Amniotic stem cell (primary cell): Measurements from ENCODE around the gene EHHADH.

Source experiments
- DNase-seq: peaks from one replicate; lab custom pipeline; 2025; lab: John Stamatoyannopoulos, UW

EHHADH gene

DNA sequence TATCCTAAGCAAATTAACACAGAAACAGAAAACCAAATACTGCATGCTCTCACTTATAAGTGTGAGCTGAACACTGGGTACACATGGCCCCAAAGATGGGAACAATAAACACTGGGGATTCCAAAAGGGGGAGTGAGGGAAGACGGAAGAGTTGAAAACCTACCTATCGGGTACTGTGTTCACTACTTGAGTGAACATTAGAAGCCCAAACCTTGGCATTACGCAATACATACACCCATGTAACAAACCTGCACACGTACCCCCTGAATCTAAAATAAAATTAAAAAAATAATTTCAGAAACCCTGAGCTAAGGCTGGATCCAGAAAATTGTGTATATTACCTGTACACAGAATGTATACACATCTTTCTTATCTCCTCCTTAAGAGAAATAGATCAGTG lies 58.2 kb downstream of the EHHADH start:
- DNase-seq: no peak

DNA sequence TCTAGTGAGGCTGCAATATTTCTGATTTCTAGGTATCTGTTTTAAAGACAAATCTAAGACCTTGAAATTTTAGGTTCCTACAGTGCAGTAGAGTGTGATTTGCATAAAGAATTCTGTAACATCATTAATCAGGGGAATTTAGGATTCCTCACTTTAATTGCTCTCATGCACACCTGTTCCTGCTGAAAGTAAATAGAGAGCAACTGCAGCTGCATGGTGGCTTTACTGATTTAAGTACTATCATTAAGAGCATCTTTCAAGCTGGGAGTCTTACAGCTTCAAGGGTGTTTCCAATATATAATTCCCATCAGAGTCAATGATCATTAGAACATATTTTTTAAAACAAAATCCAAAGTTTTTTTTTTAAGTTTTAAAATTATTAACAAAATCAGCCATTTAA lies 65.0 kb downstream of the EHHADH start:
- no peak for DNase-seq

DNA sequence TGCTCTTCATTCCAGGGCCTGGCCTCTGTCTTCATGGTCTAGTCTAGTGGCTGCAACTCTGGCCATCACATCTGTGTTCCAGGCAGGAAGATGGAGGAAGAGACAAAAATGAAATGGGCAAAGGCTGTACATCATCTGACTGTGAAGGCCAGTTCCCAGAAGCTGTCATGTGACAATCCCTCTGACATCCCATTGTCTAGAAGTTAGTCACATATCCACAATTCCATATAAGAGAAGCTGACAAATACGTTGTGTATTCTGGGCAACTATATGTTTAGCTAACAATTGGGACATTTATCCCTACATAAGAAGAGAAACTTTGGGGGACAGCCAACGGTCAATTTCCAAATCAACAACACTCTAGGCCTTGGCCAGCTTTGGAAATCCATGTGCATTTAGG lies 66.5 kb downstream of the EHHADH start:
- no peak for DNase-seq

DNA sequence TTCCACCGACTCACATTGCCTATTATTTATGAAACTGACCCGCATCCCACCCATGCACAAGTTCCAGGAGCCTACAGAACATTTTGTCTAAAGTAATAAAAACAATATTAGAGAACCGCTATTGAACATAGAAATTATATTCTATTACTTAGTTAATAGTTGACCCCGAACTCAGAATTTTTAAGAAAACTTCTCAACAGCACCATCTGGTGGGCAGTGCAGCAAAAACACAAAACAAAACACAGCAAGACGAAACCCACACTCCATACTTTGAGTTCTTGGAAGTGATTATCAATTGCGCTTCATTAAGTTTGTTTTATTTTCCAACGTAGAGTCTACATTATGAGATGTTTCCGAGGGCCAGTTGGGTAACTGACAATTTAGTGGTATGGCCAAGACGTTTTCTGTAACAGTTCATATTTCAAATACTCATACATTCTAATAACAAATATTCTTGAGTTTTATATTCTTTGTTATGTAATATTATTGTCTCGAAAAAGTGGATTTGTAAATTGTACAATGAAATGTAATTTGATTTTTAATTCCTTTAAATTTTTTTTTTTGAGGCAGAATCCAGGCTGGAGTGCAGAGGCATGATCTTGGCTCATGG lies 77.0 kb downstream of the EHHADH start:
- DNase-seq: peak; percentile 13

DNA sequence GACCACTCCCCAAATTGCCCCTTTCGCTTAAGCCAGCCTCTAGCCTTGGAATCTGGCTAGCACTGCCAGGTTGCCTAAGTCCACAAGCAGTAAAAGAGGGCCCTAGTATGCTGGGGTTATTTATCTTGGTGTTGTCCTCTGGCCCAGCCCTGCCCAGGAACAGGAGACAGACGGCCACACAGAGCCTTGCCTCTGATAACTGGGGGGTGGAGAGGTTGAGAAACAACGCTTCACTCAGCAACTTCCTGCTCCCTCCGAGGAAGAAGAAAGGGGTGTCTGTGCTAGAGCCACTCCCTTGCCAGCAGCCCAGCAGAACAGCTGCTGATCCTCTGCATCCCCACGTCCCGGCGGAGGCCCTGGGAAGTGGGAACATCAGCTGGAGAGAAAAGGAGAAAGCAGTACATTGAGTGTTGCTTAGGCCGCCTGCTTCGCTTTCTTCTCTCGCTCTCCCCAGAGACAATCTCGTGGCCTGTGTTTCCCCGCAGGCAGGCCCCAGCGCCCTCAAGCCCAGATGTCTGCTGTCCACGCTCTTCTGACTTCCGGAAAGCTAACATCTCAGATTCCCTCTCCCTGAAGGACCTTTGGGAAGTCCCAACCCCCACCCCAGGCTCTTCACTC lies 78.4 kb downstream of the EHHADH start:
- no peak for DNase-seq

DNA sequence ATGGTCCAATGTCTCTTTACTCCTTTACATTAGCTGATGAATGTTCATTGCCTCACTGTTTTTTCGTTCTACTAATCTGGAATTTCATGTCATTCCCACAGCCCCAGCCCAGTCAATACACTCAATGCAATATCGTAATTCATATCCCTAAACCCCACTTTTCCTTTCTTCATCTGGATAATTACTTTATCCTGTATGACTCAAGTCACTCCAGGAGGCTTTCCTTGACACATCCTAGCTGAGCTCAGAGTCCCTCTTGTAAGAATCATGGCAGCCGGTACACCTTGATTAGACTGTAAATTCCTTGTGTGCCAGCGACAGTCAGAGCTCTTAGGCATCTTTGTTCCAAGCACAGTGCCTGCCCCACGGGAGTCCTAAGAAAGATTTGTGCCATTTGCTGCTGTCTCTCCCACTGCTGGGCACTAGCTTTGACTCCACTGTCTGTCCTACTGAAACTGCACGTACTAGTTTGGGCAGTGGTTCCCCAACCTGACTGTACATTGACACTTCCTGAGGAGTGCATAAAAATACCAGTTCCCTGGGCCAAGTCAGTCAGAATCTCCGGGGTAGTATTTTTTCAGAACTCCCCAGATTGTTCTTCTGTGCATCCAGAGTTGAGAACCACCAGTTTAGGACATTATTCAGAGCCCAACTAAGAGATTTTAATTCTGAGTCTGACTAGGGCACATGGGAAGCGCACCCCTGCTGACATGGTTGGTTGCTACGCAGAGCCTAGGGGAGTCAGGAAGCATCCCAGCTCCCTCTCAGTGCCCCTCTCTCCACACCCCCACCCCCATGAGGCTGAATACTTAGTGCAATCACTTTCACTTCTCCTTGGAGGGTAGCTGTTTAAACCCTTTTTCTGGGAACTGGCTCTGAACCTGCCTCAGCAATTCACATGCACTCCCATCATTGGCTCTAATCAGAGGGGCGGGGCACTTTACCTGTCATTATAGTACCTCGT lies 81.5 kb downstream of the EHHADH start:
- no peak for DNase-seq

DNA sequence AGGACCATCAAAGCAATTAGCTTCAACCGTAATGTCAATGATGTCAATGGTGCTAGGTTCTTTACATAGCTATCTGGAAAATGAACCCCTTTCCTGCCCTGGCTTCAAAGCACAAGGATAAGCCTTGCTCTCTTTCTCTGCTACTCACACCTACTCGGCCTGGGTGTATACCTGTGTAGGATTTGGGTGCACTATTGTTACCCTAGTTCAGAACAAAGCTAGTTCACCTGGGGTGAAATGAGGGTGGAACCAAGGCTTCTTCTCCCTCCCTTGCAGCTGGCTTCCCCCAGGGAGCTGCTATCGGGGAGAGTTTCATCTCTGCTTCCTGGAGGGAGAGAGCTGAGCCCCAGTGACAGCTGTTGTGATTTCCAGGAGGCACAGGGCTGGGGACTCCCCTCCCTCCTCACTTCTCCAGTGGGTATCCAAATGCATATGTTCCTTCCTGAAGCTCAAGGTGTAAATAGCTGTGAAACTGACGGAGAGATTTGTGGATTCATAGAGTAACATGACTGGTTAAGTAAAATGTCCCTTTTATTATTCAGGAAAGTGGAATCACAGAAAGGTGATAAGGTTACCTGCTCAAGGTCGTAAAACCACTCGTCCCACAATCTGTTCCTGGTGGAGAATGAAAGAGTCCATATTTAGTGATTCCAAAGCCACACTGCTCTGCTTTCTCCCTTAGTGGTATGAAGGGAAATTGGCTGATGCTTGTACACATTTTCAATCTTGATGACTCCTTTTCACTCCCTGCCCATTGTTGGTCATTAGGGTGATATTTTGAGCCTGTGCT lies 89.2 kb downstream of the EHHADH start:
- no peak for DNase-seq

DNA sequence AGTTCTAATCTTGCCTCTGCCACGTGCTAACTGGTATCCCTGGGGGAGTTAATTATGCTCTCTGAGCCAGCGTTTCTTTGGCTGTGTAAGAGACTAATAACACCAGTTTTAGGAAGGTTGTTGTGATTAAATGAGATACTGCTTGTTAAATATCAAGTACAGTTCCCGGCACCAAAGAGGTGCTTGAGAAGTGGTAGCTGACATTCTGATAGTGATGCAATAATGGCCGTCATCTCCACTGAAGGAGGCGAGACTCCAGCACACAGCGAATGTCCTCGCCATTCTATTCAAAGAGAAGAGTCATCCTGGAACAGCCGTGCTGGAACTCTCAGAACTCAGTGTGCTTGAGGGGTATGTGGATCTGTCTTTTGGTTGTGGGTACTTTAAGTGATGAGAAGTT lies 91.2 kb downstream of the EHHADH start:
- DNase-seq: no peak

DNA sequence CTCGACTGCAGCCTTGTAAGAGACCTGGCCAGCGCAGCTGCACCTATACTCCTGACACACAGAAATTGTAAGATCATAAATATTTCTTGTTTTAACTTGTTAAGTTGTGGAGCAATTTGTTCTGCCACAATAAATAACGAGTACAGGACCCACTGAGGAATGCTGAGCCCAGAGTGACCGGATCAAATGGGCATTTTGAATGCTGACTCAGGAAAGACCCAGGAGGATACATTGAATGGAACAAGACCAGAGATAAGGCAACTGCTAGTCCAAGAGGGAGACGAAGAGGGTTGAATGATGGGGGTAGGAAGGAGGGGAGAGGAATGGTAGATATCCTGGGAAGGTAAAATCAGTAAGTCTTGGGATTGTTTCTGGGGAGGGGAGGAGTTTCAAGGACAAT lies 92.1 kb downstream of the EHHADH start:
- DNase-seq: no peak

DNA sequence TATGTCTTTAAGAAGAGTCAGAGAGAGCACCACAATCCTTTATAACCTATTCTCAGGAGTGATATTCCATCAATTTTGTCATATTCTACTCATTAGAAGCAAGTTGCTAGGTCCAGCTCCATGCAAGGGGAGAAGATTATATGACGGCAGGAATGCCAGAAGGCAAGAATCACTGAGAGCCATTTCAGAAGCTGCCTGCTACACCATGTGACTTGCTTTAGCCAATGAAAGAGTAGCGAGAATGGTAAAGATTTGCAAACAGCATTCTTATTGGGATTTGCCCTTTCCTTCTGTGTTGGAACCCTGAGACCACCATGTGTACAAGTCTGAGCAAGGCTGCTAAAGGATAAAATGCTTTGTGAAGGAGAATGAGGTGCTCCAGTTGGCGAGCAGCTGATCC lies 96.5 kb downstream of the EHHADH start:
- no peak for DNase-seq

DNA sequence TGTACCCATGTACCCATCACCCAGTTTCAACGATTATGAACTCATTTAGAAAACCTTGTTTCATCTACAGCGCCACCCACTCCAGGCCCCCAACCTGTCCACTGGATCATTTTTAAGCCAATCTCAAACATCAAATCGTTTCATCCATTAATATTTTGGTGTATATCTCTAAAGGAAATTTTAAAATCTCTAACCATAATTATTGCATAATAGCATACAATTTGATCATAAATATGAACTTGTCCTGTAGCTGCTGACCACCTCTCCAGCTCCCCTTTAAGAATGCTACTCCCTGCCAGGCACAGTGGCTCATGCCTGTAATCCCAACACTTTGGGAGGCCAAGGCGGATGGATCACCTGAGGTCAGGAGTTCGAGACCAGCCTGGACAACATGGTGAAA lies 98.2 kb downstream of the EHHADH start:
- DNase-seq: no peak

DNA sequence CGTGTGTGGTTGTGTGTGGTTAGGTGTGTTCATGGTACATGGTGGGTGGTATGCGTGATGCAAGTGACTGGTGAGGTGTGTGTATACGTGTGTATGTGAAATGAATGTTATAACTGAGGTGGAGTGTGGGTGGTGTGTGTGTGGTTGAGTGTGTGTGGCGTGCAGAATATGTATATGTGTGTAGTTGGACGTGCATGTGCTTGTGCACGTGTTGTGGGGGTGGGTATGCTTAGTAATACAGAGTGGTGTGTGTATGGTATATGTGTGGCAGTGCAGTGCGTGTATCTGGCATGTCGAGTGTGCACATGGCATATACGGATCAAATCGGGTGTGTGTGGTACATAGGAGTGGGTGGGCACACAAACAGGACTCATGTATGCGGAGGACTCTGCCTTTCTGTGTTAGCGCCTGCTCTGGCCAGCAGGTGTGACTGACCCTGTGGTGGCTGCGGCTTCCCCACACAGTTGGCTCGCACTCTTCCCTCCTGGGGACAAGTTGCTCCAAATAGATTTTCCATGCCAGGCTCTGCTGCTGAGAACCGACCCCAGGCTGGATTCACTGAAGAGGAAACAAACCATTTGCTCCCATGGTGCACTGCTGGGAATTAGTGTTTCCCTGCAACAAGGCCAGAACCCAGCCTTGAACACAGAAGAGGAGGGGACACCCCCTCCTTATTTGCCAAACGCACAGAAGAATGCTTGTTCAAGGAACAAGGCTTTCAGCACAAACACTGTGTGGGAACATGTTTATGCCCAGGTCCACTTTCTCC lies 99.8 kb downstream of the EHHADH start:
- DNase-seq: no peak

DNA sequence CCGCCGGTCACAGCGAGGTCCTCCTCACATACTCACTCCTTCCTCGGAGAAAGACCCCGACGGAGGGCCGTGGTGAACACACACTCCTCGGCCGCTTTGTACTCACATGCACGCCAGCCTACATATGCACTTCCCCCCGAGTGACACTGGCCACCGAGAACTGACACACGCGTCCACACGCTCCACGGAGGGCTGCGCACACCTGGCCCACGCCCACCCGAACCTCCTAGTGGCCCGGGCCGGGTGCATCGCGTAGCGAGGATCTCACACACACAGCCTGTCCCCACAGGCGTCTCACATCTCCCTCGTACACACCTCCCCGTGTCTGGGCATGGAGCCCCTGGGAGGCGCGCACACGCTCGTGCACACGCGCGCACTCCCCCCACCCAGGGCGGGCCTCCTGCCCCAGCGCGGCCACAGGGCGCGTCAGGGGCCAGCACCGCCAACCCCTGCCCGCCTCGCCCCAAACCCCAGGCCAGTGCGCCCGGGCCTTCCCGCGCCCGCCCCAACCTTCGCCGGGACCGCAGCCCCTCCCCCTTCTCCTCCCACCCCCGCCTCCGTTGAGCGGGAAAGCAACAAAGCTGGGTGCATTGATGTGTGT lies 100.6 kb downstream of the EHHADH start:
- no peak for DNase-seq

DNA sequence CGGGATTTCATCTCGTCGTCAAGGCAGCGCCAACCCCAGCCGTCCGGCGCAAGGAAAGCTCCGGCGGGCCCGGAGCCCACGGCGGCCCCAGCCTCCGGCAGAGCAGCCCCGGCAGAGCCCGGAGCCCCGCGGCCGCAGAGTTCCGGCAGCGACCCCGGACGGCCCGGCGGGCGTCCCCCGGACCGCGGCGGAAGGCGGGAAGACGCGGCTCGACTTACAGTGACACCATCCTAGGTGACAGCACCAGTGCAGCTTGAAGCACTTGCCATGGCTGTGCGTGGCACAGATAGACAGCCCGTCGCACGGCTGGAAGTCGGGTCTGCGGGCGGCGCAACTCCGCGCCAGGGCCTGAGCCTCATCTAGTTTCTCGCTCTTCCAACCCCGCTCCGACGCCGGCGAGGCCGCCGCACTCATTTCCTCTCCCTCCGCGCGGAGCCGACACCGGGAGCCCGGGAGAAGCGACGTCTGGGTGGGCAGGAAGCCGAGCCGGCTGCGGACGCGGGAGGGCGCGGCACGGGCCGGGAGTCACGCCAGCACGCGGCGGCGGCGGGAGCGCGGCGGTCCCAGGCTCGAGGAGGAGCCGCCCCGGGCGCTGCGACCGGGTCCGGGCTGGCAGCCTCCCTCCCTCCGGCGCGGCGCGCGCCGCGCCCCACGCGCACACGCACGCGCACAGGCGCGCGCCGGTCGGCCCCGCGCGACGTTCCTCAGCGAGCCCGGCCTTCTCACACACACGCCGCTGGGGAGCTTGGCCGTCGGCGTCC lies 101.3 kb downstream of the EHHADH start, which contains the start of gene C3orf70:
Gene C3orf70, minus strand, starts transcription at position 651 of the 761 bp plus-strand sequence. Its CDS starts 237 bp downstream, at position 414.
- DNase-seq: peak; percentile 10

DNA sequence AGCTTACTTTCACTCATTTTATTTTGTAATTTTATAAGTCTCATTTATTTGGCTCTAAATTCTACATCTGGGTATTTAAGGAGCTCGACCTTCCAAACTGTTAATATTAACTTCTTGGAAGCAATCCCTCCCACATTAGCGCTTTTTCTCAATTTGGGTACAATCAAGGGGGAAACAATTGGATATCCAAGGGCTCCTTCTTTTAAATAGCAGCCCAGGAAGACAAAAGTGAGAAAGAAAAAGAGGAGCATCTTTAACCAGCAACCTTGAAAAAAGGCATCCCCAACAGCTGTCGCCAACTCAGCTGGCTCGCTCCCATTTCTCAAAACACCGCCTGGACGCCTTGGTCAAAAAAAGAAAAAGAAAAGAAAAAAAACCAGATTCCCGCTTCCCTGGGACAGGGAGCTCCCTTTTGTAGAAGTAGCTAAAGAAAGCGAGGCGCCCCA lies 101.9 kb downstream of the EHHADH start:
- DNase-seq: no peak

DNA sequence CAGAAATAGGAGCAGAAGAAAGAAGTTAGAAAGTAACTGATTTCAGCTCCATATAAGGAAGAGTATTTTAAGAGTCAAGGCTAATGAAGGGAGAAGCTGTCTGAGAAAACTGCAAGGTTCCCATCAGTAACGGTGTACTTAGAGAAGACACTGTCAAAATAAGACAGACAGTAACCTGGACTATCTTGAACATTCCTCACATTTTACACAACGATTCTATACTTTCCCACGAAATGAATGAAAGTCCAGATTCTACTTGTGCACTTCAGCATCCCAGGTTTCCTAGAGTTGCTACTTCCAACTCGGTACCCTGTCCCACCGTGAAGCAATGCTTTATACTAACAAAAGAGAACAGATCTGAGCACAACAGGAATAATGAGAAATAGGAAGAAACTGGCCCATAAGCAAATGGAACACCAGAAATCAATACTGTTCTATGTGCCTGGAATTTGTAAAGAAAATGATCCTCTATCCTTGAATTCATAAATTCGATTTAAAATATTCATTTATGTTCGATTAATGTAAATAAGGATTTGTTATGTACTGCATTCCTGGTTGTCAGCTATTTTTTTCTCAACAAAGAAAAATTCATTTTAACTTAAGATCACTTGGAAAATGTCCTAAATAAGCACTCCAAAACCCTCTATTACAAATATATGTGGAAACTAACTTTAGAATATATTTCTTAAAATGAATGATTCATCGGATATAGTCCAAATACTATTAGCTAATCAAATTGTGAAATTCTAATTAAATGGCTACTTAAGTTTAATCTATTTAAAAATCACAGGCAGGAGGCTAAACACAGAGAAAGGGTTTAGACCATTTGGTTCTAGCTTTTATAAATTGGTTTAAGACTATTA lies 102.5 kb downstream of the EHHADH start:
- no peak for DNase-seq

DNA sequence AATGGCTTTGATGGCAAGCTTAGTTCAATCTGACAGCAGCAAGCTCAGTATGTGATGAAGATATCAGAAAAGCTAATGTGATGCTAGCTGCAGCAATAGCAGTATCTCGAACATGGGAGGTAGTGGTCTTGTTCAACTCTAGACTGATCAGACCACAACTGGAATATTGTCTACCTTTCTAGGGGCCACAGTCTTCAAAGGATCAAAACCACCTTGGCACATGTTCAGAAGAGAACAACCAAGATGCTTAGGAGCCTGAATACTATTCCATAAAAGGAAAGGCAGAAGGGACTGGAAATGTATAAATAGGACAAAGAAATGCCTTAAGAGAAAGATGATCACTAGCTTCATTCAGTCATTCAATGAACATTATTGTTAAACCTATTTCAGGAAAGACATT lies 103.3 kb downstream of the EHHADH start:
- no peak for DNase-seq

DNA sequence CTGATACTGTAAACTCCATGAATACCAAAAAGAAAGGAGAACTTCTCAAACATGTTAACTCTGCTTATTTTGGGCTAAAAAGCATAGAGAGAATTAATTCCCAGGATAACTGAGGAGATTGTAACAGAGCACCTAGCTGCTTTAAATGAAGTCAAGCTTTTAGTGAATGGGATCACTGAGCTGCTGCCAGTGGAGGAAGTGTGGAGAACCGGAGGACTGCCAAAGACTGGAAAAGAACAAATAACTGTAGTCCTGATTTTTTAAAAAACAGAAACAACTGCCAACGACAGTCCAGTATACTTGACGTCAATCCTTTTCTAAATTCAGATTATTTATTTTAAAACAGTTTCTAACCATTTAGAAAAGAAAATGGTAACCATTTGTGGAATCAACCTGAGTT lies 104.3 kb downstream of the EHHADH start:
- DNase-seq: no peak

DNA sequence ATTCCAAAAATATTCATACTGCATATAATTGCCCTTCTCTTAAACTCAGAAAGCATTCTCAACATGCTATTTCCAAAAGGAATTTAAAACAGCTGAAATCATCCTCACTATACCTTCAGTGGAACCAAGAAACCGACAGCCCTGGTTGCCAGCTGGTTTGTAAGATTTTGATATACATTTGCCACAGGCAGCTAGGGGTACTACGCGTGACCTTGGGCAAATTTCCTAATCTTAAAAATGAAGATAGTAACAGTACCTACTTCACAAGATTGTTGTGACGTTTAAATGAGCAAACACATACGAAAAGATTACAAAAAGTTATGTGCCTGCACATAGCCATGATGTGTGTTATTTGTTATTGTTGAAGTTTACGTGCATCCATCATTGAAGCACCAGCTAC lies 108.3 kb downstream of the EHHADH start:
- no peak for DNase-seq
